ENCODE data around the gene CEP164. TPM values are rescaled to one million over a fixed set of nuclear protein-coding genes. Genes with fewer than 3 reads are reported as not detected.

CEP164 gene
- polyA plus RNA-seq, 1 donor from 2014 or later: 27.4 TPM

GRCh38 chr11:117410238-117410637 is 82.6 kb downstream of the CEP164 start:
- Histone ChIP-seq H4K20me1 (ENCODE audit: insufficient read depth) (no peaks in the 10 kb centered on the region), H3F3A (ENCODE audit: insufficient read depth, low read length, poor library complexity, severe bottlenecking) (no peaks in the 10 kb centered on the region), H3K79me2 (replicated peaks; ENCODE audit: insufficient read depth, low read length) (no peaks in the 10 kb centered on the region), H3K9me3 (ENCODE audit: low read length) (no peaks in the 10 kb centered on the region), H3K4me3 (ENCODE audit: low read length) (no peak overlapping the region), H3K4me2 (ENCODE audit: low read length) (no peak overlapping the region), H2AFZ (ENCODE audit: low read depth, low read length) (no peak overlapping the region), H3K9ac (ENCODE audit: low read length) (no peak overlapping the region), H3K27me3 (ENCODE audit: insufficient read depth, low read depth, low read length) (no peaks in the 10 kb centered on the region), H3K9me2 (ENCODE audit: insufficient read depth, low read length) (no peaks in the 10 kb centered on the region), H3K36me3 (ENCODE audit: insufficient read depth, low read length) (no peaks in the 10 kb centered on the region), H3K27ac (ENCODE audit: low read length) (no peak overlapping the region)
- TF ChIP-seq CTCF (IDR thresholded peaks at IDR 0.05; ENCODE audit: poor library complexity, severe bottlenecking): no peak
- no peak for TF ChIP-seq EP300 (conservative IDR thresholded peaks at IDR 0.05; ENCODE audit: poor library complexity, severe bottlenecking)

GRCh38 chr11:117410861-117411710 is 83.4 kb downstream of the CEP164 start:
- H3K9me2 ChIP-seq (ENCODE audit: insufficient read depth, low read length): no peaks in the 10 kb centered on the region
- no peak overlapping the region for H3K4me2 ChIP-seq (ENCODE audit: low read length)
- H3K9ac ChIP-seq (ENCODE audit: low read length): no peak overlapping the region
- no peaks in the 10 kb centered on the region for H3K79me2 ChIP-seq (replicated peaks; ENCODE audit: insufficient read depth, low read length)
- H3K36me3 ChIP-seq (ENCODE audit: insufficient read depth, low read length): no peaks in the 10 kb centered on the region
- H3K27me3 ChIP-seq (ENCODE audit: insufficient read depth, low read depth, low read length): no peaks in the 10 kb centered on the region
- no peaks in the 10 kb centered on the region for H3K9me3 ChIP-seq (ENCODE audit: low read length)
- no peaks in the 10 kb centered on the region for H4K20me1 ChIP-seq (ENCODE audit: insufficient read depth)
- no peaks in the 10 kb centered on the region for H3F3A ChIP-seq (ENCODE audit: insufficient read depth, low read length, poor library complexity, severe bottlenecking)
- H3K27ac ChIP-seq (ENCODE audit: low read length): no peak overlapping the region
- no peak overlapping the region for H3K4me3 ChIP-seq (ENCODE audit: low read length)
- TF ChIP-seq EP300 (conservative IDR thresholded peaks at IDR 0.05; ENCODE audit: poor library complexity, severe bottlenecking): no peak
- no peak for TF ChIP-seq TAF1 (IDR thresholded peaks at IDR 0.05; ENCODE audit: low read depth)
- TF ChIP-seq MXI1 (conservative IDR thresholded peaks at IDR 0.05; ENCODE audit: poor library complexity, severe bottlenecking): no peak
- no peak for TF ChIP-seq CTCF (IDR thresholded peaks at IDR 0.05; ENCODE audit: poor library complexity, severe bottlenecking)
- no peak for TF ChIP-seq RAD21 (conservative IDR thresholded peaks at IDR 0.05)
- TF ChIP-seq REST (IDR thresholded peaks at IDR 0.05; ENCODE audit: borderline replicate concordance): no peak
- TF ChIP-seq SMC3 (conservative IDR thresholded peaks at IDR 0.05; ENCODE audit: poor library complexity): no peak
- TF ChIP-seq EZH2 (IDR thresholded peaks at IDR 0.05; ENCODE audit: borderline replicate concordance, insufficient read depth, low read length, poor library complexity, severe bottlenecking): no peak
- TF ChIP-seq POLR2AphosphoS5 (IDR thresholded peaks at IDR 0.05): no peak
- H2AFZ ChIP-seq (ENCODE audit: low read depth, low read length): no peak overlapping the region
